Measurements from ENCODE around the gene APBB2.
A peak's percentile ranks its signal among the peaks of the same experiment; 100 is the strongest.
"Not testable (repeated sequence)": the region's sequence is repeated elsewhere in the genome, so short reads cannot be mapped to it uniquely, and the experiment has no call there.

The APBB2 gene

DNA sequence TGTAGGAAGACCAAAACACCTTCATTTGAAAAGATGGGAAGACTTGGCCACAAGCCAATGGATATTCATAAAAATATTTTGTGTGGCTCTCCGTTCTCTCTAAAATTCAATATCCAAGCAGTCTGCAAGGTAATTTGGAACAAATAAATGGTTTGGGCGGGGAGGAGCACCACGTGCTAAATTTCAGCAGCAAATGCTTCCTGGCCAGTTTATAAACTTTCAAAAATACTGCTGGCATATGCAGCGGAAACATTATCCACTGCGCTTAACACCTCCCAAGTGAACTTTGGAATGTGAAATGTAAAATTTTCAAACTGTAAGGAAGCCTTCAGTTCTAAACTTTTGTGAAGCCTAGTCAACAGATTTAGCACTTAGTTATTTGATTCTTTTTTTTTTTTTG, 273.6 kb downstream of the APBB2 start:
- peak overlapping the region in 1 of 21 experiments; percentile 24 for H3K27ac ChIP-seq
- H3K4me3 ChIP-seq: no peak overlapping the region

- H3K27ac ChIP-seq: peak overlapping the region in 1 of 21 experiments; percentile 24
Measured at GRCh38 chr4:40940317-40940741, 274.0 kb downstream of the APBB2 start.

DNA sequence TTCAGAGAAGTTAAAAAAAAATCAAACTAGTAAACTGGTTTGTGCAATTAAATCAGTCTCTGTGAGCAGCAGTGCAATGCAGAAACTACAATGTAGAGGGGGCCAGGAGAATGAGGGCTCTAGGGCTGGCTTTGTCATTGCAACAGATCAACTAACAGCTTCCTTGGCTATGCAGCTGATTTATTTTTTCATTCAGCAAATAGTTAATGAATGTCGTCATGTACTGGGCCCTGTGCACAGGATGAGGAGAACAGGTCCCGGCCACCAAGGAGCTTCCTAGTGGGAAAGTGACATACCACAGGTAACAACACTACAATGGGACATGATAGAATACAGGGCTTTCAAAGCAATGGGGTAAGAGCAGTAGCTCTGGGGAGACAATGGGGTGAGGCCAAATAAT, 274.5 kb downstream of the APBB2 start:
- Histone ChIP-seq H3K4me3 (no peak overlapping the region), H3K27ac (no peak overlapping the region)

More at GRCh38 chr4:40940317-40940741, 274.0 kb downstream of the APBB2 start:
- H3K4me3 ChIP-seq: no peak overlapping the region

DNA sequence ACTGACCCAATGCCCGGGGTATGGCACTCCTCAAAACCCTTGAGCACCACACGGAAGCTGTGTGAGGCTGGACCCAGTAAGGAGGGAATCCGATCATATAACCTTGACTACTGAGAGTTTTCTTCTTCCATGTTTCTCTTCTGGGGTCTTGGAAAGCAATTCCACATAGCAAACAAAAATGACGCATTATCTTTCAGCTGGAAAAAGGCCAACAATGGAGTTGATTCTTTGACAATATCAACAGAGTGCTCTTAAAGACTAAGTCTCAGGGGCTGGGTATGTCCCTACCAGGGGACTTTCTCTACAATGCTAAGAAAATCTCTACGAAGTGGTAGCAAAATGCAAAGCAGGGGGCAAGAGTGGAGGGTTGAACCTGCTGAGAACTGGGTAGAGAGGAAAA, 276.0 kb downstream of the APBB2 start:
- H3K4me3 ChIP-seq: no peak overlapping the region
- no peak overlapping the region for H3K27ac ChIP-seq

- H3K27ac ChIP-seq: no peak overlapping the region
- H3K4me3 ChIP-seq: no peak overlapping the region
Measured at GRCh38 chr4:40937140-40937725, 277.1 kb downstream of the APBB2 start.

GRCh38 chr4:40934676-40935075, 279.7 kb downstream of the APBB2 start:
- no peak overlapping the region for H3K4me3 ChIP-seq
- no peak overlapping the region for H3K27ac ChIP-seq

DNA sequence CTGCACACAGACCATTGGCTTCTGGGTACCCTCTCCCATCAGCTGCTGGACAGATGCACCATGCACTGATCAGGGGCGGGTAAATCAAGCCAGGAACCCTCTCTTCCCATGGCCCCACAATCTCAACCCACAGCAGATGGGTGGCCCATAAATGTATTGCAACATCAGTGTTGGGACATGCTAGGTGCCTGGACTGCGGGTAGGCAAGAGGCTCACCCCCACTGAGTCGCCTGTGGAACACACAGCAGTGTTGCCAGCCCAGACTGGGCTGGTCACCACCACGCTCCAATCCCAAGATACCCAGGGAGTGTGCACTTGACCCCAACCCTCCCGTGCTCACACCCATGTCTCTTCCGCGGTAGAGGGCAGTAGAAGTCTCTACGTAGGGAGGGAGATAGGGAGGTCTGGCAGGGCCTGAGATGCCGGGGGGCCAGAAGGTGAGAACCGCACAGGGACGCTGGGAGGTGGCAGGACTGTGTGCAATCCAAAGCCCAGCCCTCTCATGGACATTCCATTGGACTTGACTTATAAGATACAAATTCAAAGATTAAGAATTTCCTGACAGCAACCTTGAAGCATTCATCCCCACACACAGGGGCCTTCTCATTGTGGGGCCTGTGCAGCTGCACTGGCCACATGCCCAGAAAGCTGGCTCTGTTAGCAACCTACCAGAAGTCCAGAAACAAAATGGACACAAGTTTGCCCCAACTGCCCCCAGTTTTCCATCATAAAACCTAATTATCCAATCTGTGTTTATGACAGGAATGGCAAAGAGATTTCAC, 280.9 kb downstream of the APBB2 start:
- Histone ChIP-seq H3K4me3 (no peak overlapping the region), H3K27ac (no peak overlapping the region)

- H3K4me3 ChIP-seq: no peak overlapping the region
- no peak overlapping the region for H3K27ac ChIP-seq
Measured at GRCh38 chr4:40931841-40932240, 282.5 kb downstream of the APBB2 start.

GRCh38 chr4:40931238-40931637, 283.1 kb downstream of the APBB2 start:
- no peak overlapping the region for H3K4me3 ChIP-seq
- peak overlapping the region in 1 of 21 experiments; percentile 2 for H3K27ac ChIP-seq

- H3K4me3 ChIP-seq: no peak overlapping the region
- H3K27ac ChIP-seq: no peak overlapping the region
Measured at GRCh38 chr4:40927074-40927473, 287.3 kb downstream of the APBB2 start.

- no peak overlapping the region for H3K27ac ChIP-seq
- no peak overlapping the region for H3K4me3 ChIP-seq
Measured at GRCh38 chr4:40924793-40925117, 289.6 kb downstream of the APBB2 start.

GRCh38 chr4:40924096-40924792, 290.1 kb downstream of the APBB2 start:
- H3K27ac ChIP-seq: peak overlapping the region in 2 of 21 experiments; percentile 3 to 17

DNA sequence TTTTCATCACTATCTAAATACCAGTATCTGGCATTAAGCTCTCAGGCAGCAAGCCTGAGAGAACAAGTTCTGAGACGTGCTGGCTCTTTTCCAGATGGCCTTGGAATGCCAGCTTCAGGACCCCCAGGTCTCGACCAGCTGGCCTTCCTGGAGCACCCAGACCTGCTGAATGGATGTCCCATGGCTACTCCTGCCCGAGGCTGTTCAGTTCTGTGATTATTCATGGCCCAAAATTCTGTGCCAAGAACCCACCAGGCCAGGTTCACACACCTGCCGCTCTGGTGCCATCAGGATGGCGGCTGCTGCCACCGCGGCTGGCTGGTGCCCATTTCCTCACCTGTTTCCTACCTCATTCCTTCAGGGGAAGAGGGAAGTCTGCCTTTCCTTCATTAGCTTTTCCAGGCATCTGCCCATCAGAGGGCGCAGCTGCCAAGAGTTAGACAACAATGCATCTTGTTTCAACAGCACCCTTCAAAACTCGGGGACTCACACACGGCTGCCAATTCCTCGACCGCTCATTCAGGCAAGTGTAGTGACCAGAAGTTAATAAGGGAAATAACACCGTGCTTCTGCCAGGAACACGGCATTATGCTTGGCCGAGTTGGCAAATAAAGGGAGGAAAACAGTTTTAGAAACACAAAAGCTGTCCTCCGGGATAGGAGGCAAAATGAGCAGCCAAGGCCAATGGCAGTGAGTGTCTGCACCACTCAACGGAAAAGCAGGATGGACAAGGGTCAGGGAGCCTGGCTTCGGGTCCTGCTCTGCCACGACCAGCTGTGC, 290.8 kb downstream of the APBB2 start:
- Histone ChIP-seq H3K4me3 (no peak overlapping the region), H3K27ac (peak overlapping the region in 4 of 21 experiments; percentile 3 to 31 (median 19))

More at GRCh38 chr4:40924096-40924792, 290.1 kb downstream of the APBB2 start:
- H3K4me3 ChIP-seq: no peak overlapping the region

- H3K4me3 ChIP-seq, H3K27ac ChIP-seq: not testable (repeated sequence)
Measured at GRCh38 chr4:40919976-40920375, 294.4 kb downstream of the APBB2 start.

DNA sequence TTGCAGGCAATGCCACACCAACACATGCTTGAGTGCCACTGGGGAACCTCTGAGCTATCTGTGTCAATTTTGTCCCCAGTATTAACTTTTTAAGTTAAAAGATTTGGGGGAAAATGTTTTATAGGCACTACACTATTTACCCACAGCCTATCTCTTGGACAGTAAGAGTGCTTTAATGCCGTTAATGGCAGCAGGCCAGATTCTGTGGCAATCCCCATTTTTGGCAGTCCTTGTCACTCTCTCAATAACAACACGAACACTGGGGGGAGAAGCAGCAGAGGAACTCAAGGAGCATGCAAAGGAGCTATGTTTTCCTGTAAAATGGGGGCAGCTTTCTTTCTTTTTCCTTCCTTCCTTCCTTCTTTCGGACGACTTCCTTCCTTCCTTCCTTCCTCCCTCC, 296.0 kb downstream of the APBB2 start:
- Histone ChIP-seq H3K27ac (peak overlapping the region in 1 of 21 experiments; percentile 22), H3K4me3 (no peak overlapping the region)

- Histone ChIP-seq H3K27ac (peak overlapping the region in 3 of 21 experiments; percentile 2 to 54 (median 17)), H3K4me3 (no peak overlapping the region)
Measured at GRCh38 chr4:40916880-40917279, 297.5 kb downstream of the APBB2 start.

DNA sequence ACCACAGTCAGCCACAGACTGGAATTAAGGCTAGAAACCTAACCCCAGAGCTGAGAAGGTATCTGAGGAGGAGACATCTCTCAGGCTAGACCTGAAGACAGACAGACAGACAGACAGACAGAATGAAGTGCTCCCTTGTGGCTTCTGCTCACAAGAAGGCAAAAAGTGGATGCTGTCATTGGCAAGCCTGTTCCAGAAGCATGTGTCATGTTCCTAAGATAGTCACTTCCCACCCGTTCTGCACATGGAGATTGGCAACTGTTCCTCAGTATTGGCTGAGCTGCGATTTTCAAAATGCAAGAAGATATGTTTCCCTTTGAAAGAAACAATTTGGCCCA, 298.2 kb downstream of the APBB2 start:
- no peak overlapping the region for H3K4me3 ChIP-seq
- H3K27ac ChIP-seq: peak overlapping the region in 4 of 21 experiments; percentile 2 to 53 (median 30)

- H3K27ac ChIP-seq: peak overlapping the region in 3 of 21 experiments; percentile 17 to 53 (median 42)
- H3K4me3 ChIP-seq: no peak overlapping the region
Measured at GRCh38 chr4:40915318-40916217, 298.8 kb downstream of the APBB2 start.

Measured in skin epidermis (tissue), 12 donors.